IPS-11a (cell line): ENCODE data around the gene SPIRE2.
"Not testable (repeated sequence)": the region's sequence is repeated elsewhere in the genome, so short reads cannot be mapped to it uniquely, and the experiment has no call there.

ENCODE experiments used
- H3K4me3 ChIP-seq: one replicate; pipeline ENCODE4 v1.5.1; 2013; ENCODE audit warnings: low read depth, low read length, control low read depth

Gene SPIRE2

DNA sequence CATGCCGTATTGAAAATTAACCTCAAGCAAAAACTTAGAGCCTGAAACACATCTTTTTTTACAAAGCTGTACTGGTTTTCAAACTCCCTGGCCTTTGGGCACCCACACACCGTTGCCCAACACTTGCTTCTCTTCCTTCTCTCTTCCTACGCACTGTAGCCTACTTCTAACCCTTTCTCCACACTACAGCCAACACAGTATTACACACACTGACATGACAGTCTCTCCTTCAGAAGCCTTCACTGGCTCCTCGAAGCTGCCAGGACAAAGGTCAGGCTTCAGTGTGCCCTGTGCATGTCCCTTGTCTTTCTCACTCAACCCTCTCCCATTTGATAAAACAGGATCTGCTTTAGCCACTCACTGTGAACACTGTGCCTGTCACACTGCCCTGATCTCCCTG lies 19.8 kb upstream of the SPIRE2 start:
- H3K4me3 ChIP-seq: no peak overlapping the region

DNA sequence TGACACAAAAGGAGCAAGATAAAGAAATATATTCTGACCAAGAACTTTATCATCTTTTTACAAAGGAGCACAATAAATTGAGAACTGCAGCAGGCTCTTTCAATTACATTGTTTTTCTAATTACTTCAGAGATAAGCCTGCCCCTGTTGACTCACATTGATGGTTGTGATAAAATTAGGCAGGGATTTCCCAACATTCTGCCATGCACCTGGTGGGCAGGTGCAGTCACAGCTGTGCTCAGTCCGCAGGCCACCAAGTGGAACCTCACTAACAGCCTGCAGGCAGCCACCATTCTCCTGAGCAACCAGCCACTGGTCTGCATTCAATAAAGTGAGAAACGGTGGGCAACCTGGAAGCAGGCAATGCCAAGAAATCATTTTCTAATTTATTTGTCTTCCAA lies 17.0 kb upstream of the SPIRE2 start:
- no peak overlapping the region for H3K4me3 ChIP-seq

DNA sequence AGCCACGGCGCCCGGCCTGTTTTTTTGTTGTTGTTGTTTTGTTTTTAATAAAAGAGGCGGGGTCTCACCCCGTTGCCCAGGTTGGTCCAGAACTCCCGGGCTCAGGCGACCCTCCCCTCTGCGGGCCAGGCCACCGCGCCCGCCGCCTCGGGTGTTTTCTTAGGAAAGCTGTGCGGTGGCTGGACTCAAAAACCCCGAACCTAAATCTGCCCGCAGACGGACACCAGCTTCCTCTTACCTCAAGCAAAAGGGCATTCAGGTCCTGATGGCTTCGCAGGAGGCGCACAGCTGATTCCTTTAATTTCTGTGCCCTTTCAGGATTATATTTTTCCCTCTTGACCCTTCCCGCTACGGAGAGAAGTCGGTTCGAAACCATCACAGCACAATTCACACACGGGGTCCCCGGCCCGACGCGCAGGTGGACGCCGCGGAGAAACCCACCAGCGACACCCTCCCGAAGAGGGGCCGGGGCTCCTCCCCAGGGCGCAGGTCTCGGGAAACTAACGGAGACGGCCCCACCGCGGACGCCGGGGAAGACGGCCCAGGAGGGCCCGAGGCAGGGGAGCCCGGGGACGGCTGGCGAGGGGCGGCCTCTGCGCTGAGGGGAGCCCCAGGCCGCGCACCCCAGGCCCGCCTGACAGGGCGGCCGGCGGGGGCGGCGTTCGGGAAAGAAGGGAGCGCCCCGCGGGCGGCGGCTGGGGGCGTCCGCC lies 12.5 kb upstream of the SPIRE2 start:
- H3K4me3 ChIP-seq: peak overlapping the region; percentile 47

DNA sequence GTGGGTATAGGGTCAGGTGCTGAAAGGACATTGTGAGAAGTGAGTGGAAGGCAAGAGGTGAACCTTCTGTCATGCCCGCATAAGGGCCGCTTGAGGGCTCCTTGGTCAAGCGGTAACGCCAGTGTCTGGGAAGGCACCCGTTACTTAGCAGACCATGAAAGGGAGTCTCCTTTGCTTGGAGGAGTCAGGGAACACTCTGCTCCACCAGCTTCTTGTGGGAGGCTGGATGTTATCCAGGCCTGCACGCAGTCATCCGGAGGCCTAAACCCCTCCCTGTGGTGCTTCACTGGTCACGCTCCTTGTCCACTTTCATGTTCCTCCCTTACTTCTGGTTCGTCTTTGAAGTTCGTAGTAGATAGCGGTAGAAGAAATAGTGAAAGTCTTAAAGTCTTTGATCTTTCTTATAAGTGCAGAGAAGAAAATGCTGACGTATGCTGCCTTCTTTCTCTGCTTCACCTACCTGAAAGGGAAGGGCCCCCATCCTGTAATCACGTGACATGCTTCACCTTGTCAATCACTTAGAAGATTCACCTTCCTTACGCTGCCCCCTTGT lies 9.3 kb upstream of the SPIRE2 start:
- not testable (repeated sequence) for H3K4me3 ChIP-seq

DNA sequence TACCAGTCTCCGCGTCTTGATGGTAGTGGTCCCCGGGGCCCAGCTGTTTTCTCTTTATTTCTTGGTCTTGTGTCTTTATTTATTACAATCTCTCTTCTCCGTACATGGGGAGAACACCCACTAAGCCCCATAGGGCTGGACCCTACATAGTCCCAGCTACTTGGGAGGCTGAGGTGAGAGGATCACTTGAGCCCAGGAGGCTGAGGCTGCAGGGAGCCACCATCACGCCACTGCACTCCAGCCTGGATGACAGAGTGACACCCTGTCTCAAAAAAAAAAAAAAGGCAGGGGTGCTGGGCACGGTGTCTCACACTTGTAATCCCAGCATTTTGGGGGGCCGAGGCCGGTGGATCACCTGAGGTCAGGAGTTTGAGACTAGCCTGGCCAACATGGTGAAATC lies 8.8 kb upstream of the SPIRE2 start:
- not testable (repeated sequence) for H3K4me3 ChIP-seq

DNA sequence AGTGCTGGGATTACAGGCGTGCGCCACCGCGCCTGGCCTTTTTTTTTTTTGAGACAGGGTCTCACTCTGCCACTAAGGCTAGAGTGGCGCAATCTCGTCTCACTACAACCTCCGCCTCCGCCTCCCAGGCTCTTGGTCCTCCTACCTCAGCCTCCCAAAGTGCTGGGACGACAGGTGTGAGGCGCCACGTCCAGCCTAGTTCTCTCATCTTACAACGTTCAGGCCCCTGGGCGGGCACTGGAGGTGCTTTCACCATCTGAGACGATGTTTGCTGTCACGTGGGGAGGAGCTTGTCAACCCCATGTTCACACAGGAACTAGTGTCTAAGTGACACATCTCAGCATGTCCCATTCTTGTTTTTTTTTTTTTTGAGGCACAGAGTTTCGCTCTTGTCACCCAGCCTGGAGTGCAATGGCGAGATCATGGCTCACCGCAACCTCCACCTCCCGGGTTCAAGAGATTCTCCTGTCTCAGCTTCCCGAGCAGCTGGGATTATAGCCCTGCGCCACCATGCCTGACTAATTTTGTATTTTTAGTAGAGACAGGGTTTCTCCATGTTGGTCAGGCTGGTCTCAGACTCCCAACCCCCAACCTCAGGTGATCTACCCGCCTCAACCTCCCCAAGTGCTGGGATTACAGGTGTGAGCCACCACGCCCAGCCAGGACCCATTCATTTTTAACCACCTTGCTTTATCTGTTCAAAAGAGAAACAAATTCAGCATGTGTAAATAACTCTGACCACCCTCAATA lies 6.7 kb upstream of the SPIRE2 start:
- H3K4me3 ChIP-seq: no peak overlapping the region

DNA sequence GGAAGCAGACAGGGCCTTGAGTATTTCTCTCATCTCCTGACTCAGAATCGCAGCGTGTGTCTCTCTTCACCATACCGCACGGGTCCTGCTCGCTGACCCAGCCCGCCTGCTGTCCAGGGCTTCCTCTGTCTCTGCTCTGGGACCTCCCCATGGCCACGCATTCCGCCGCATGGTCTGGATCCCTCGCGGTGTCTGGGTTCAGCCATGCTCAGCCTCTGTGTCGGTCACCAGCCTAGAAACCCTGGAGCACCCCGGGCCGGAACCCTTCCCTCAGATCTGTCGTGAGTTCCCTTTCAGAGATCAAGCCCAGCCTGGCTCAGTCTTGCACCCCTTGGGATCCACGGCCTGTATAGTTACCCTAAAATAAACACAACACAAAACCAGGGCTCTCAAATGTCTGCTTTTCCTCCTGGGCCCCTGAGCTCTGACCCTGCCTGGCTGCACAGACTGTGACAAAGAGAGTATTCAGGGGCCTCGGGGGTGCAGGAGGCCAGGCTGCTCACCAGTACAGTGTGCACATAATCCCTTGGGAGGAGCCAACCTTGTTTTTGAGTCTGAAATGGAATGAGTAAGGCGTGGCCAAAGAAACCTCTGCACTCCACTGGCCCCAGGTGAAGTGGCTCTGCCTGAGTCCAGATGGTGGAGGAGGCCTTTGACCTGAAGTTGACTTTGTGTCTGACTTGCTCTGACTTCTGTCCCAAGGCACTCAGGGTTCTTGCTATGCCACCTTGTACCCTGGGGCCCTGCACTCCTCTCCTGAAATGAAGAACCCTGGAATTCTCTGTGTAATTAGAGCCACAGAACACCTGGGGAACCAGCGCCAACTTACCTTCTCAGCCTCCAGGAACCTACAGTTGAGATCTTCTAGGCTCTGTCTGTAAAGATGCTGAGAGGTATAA lies 5.8 kb upstream of the SPIRE2 start:
- no peak overlapping the region for H3K4me3 ChIP-seq

DNA sequence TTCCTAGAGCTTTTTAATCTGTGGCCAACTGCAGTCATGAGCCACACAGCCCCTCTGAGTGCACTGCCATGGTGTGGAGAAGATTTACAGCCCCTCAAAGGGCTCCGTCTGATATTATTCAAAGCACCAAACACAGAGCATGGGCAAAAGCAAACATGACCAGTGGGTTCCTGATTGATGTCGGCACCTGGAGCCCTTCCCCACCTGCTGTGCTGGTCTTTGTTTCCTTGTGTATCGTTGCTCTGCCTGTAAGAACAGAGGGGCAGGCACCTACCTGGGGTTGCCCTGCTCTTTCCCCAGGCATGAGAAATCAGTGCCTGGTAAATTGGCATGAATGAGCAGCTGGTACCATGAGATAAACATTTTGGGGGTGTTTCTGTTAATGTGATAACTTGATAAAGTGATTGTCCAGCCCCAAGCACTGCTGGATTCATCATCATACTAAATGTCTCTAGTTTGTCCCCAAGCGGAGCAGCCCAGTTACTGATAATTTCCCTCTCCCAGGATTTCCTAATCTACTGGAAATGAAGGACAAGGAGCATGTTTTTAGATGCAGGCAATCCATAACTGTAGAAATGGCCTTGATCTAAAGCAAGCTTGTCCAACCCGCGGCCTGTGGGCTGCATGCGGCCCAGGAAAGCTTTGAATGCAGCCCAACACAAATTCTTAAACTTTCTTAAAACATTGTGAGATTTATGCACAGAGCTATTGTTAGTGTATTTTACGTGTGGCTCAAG lies 5.0 kb upstream of the SPIRE2 start:
- H3K4me3 ChIP-seq: no peak overlapping the region

DNA sequence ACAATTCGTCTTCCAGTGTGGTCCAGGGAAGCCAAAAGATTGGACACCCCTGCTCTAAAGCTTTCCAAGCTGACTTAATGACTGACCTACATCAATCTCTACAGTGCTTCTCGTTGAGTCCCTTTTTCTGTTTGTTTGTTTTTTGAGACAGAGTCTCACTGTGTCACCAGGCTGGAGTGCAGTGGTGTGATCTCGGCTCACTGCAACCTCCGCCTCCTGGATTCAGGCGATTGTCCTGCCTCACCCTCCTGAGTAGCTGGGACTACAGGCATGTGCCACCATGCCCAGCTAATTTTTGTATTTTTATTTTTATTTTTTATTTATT lies 4.5 kb upstream of the SPIRE2 start:
- H3K4me3 ChIP-seq: not testable (repeated sequence)

DNA sequence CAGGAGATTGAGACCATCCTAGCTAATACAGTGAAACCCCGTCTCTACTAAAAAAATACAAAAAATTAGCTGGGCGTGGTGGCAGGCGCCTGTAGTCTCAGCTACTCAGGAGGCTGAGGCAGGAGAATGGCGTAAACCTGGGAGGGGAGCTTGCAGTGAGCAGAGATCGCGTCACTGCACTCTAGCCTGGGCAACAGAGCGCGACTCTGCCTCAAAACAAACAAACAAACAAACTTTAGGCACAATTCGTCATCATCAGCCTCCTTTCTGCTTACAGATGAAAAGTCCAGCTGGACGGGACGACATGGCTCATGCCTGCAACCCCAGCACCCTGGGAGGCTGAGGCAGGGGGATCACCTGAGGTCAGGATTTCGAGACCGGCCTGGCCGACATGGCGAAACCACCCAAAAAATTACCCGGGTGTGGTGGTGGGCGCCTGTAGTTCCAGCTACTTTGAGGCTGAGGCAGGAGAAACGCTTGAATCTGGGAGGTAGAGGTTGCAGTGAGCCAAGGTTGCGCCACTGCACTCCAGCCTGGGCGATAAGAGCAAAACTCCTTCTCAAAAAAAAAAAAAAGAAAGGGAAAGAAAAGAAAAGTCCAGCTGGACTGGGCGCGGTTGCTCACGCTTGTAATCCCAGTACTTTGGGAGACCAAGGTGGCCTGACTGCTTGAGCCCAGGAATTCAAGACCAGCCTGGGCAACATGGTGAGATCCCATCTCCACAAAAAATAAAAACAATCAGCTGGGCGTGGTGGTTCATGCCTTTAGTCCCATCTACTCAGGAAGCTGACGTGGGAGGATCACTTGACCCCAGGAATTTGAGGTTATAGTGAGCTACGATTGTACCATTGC lies 1.5 kb upstream of the SPIRE2 start:
- H3K4me3 ChIP-seq: no peak overlapping the region

DNA sequence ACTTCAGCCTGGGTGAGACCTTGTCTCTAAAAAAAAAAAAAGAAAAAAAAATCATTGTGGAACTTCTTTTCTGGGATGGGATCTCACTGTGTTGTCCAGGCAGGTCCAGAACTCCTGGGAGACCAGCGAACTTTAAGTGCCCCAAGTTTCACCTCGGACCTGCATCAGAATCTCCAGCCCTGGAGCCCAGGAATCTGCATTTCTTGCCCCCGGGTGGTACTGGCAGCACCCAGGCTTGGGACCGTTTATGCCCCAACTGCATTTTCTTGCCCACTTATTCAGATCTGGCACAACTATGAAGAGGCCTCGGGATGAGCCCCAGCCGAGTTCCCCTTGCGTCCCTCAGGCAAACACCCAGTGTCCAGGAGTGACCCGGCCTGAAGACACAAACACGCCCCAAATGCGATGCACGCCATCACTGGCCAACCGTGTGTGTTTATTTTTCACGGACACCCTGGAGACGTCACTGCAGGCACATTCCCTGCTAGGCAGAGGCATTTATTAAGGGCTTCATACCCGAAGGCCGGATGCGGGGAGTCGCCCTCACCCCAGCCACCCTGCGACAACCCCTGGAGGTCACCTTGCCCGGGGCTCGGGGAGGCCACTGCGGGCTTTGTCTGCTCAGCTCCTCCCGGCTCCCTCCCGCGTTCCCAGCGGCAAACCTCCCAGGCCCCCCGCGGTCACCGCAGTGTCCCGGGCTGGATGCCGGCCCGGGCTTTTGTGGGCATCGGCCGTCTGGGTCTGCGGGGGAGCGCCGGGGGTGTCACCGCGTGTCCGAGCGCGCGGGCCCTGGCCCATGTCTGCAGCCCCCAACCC lies 684 bp upstream of the SPIRE2 start:
- H3K4me3 ChIP-seq: peak overlapping the region; percentile 67

DNA sequence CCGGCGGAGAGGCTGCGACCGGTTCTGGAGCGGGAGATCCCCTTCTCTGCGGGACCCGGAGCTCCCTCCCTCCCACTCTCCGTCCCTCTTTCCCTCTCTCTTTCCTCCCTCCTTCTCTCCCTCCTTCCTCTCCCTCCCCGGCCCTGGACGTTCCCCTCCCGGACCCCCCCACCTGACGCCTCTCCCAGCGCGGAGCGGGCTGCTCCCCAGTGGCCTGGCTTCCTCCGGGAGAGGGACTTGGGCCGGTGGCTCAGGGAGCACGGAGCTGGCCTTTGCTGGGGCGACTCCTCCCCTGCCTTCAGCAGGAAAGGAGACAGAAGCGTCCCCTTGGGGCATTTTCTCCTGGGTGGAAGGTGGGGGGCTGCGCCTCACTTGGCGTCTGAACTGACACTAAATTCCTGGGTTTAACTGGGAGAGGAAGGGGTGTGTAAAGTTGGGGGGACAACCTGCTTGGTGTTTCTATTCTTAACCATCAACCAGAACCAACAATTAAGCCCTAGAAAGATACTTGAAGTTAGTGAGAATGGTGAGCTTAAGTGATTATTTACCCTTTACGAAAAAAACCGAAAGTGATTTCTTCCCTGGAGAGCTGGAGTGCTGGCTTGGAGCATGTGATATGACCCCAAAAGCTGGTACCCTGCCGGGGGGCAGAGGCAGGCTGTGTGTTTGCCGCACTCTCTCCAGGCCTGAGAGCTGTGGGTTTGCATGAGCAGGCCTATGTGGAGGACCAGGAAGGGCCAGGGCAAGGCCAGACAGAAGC lies 775 bp downstream of the SPIRE2 start:
- H3K4me3 ChIP-seq: peak overlapping the region; percentile 37

DNA sequence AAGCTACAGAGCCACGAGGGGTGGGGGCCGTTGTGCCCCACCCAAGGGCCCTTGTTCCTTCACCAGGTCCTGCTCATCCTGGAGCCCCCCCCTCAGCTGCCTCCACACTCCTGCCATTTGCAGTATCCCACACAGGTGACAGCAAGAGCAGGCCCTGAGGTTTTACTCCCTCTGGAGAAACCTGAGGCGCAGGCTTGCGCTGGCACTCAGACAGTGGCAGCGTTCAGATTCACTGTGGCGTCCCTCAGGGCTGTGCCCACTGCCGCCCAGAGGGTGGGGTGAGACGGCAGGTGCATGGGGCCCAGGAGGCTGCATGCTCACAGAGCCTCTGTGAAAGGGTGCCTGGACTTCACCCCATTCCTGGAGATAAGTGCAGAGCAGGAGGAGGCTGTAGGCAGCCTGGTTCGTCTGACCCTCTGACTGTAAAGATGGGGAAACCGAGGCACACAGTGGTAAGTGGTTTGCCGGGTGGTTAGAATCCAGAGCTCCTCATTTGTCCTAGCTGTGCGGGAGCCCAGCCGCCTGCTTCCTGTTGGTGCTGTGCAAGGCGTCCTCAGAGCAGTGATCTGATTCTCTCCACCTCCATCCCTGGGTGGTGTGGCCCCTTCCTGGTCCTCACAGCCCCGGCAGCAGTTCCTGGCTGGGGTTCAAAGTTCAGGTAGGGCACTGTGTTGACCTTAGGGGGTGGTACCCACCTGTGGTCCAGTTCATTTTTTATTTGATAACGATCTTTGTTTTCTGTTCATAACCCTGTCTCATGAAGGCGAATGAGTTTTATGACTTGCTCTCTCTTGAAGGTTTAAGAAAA lies 1.6 kb downstream of the SPIRE2 start:
- no peak overlapping the region for H3K4me3 ChIP-seq

DNA sequence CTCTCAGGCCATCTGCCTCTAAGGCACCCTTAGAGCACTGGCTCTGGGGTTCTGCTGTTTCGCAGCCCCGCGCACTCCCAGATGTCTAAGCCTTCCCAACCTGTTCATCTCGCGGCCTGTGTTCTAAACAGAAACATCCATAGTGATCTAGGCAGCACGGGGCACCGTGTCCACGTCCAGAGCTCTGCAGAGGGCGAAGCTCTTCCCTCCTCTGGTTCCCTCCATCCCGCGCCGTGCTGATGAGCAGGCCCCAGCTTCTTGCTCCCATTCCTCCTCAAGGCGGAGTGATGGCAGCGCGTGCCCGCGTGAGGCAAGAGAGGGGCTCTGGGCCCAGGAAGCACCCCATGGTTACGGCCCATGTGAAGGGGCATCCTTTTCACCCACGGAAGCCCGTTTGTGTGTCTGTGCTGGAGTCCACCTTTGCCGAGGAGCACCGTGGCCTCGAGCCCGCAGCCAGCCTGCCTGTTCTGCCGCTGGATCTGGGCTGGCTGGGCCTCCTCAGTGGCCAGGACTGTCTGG lies 3.6 kb downstream of the SPIRE2 start:
- H3K4me3 ChIP-seq: no peak overlapping the region

DNA sequence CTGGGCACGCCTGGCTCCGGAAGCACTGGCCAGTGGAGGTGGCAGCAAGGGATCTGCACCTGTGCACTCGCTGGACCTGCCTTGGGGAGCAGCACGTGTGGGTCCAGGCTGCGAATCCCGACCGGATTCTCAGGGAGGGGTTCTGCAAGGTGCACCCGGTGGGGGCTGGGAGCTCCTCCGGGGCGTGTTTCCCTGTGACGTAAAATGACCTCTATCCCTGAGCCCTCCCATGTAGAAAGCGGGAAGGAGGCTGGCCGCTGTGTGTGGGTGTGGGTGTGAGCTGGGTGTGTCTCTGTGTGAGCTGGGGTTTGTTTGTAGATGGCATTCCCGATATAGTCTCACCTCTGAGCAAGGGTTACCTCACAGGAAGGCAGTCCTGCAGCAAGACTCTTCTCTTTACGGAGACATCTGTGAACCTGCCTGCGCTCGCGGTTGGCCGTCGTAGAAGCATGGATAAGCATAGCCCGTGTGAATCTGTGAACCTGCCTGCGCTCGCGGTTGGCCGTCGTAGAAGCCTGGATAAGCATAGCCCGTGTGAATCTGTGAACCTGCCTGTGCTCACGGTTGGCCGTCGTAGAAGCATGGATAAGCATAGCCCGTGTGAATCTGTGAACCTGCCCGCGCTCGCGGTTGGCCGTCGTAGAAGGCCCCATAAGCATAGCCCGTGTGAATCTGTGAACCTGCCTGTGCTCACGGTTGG lies 5.5 kb downstream of the SPIRE2 start:
- H3K4me3 ChIP-seq: not testable (repeated sequence)

DNA sequence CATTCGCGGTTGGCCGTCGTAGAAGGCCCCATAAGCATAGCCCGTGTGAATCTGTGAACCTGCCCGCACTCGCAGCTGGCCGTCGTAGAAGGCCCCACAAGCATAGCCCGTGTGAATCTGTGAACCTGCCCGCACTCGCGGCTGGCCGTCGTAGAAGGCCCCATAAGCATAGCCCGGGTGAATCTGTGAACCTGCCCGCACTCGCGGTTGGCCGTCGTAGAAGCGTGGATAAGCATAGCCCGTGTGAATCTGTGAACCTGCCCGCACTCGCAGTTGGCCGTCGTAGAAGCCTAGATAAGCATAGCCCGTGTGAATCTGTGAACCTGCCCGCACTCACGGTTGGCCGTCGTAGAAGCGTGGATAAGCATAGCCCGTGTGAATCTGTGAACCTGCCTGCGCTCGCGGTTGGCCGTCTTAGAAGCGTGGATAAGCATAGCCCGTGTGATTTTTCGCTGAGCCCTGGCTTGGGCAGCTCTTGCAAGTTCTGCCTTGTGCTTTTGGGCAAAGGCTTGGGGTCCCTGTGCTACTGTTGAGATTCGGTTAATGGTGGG lies 6.6 kb downstream of the SPIRE2 start:
- not testable (repeated sequence) for H3K4me3 ChIP-seq
